GM19238 (cell line): ENCODE results near the gene ABCB1.

Experiments used
- DNase-seq: peaks from one replicate; pipeline ENCODE4 v3.0.0; 2011; ENCODE audit warnings: low spot score; ENCODE audit not compliant: insufficient read length

ABCB1 gene

GRCh38 chr7:87600130-87601124 is at the start of gene ABCB1:
ABCB1 (minus strand) TSS chr7:87600884; CDS start chr7:87600184, 700 bp downstream.
- peak; percentile 39 for DNase-seq

GRCh38 chr7:87648316-87648715 is 47.6 kb upstream of the ABCB1 start:
- no peak for DNase-seq

- DNase-seq = no peak
Observed at GRCh38 chr7:87645446-87645845, 44.8 kb upstream of the ABCB1 start.

- no peak for DNase-seq
Observed at GRCh38 chr7:87635921-87636320, 35.2 kb upstream of the ABCB1 start.

- DNase-seq = no peak
Observed at GRCh38 chr7:87628780-87629569, 28.3 kb upstream of the ABCB1 start.

GRCh38 chr7:87627634-87627994 is 26.9 kb upstream of the ABCB1 start:
- DNase-seq = no peak

- DNase-seq = no peak
Observed at GRCh38 chr7:87625101-87625500, 24.4 kb upstream of the ABCB1 start.

GRCh38 chr7:87624628-87625027 is 23.9 kb upstream of the ABCB1 start:
- no peak for DNase-seq

GRCh38 chr7:87615197-87615596 is 14.5 kb upstream of the ABCB1 start:
- DNase-seq = no peak

GRCh38 chr7:87609916-87610315 is 9.2 kb upstream of the ABCB1 start:
- DNase-seq = no peak

- no peak for DNase-seq
Observed at GRCh38 chr7:87608431-87608830, 7.7 kb upstream of the ABCB1 start.

- no peak for DNase-seq
Observed at GRCh38 chr7:87604264-87604663, 3.6 kb upstream of the ABCB1 start.

GRCh38 chr7:87599336-87599735 is 1.3 kb downstream of the ABCB1 start:
- DNase-seq = peak; percentile 43

- DNase-seq = no peak
Observed at GRCh38 chr7:87598234-87599009, 2.3 kb downstream of the ABCB1 start.

GRCh38 chr7:87596696-87597095 is 4.0 kb downstream of the ABCB1 start:
- DNase-seq = no peak

GRCh38 chr7:87596136-87596535 is 4.5 kb downstream of the ABCB1 start:
- no peak for DNase-seq

- DNase-seq = no peak
Observed at GRCh38 chr7:87592300-87592699, 8.4 kb downstream of the ABCB1 start.

GRCh38 chr7:87591211-87591610 is 9.5 kb downstream of the ABCB1 start:
- no peak for DNase-seq

GRCh38 chr7:87590578-87590977 is 10.1 kb downstream of the ABCB1 start:
- no peak for DNase-seq

GRCh38 chr7:87589631-87590030 is 11.1 kb downstream of the ABCB1 start:
- DNase-seq = no peak

- DNase-seq = no peak
Observed at GRCh38 chr7:87581723-87582122, 19.0 kb downstream of the ABCB1 start.

- DNase-seq = no peak
Observed at GRCh38 chr7:87580636-87581035, 20.0 kb downstream of the ABCB1 start.
